GM18951 (cell line): ENCODE measurements around the gene KEL.

Experiments used
- POLR2A ChIP-seq: IDR thresholded peaks from 4 replicates; pipeline ENCODE4 v1.6.1; 2011; ENCODE audit warnings: mild to moderate bottlenecking; ENCODE audit not compliant: insufficient read length, insufficient read depth; ENCODE audit errors: extremely low read depth
- in situ Hi-C: fragments of 300-500 bp; cut with MboI; formaldehyde crosslinking; loops from one replicate; pipeline ENCODE4 v1.12.0; 2022; ENCODE audit warnings: low sequenced_read_pairs, mixed read lengths, inconsistent platforms; ENCODE audit not compliant: unreplicated experiment

KEL gene

GRCh38 chr7:142933624-142934023, 28.5 kb downstream of the KEL start, which contains the start of gene TRPV5:
Gene TRPV5, minus strand, starts transcription at chr7:142933746. Its CDS starts 287 bp downstream, at chr7:142933459.
- in situ Hi-C loops = no loop called here
- no peak for TF ChIP-seq POLR2A

GRCh38 chr7:142933092-142933475, 29.1 kb downstream of the KEL start:
- no peak for TF ChIP-seq POLR2A
- in situ Hi-C loops = no loop called here

GRCh38 chr7:142932386-142933091, 29.6 kb downstream of the KEL start:
- in situ Hi-C loops = no loop called here
- TF ChIP-seq POLR2A = no peak

- no peak for TF ChIP-seq POLR2A
- in situ Hi-C loops = no loop called here
Measured at GRCh38 chr7:142930126-142930730, 31.9 kb downstream of the KEL start.

GRCh38 chr7:142927949-142928348, 34.2 kb downstream of the KEL start:
- TF ChIP-seq POLR2A = no peak
- in situ Hi-C loops = no loop called here

- in situ Hi-C loops = no loop called here
- TF ChIP-seq POLR2A = no peak
Measured at GRCh38 chr7:142927085-142927745, 34.9 kb downstream of the KEL start.

- no peak for TF ChIP-seq POLR2A
- in situ Hi-C loops = no loop called here
Measured at GRCh38 chr7:142925413-142925812, 36.8 kb downstream of the KEL start.

GRCh38 chr7:142923391-142923790, 38.8 kb downstream of the KEL start:
- in situ Hi-C loops = no loop called here
- TF ChIP-seq POLR2A = no peak

GRCh38 chr7:142919656-142920055, 42.5 kb downstream of the KEL start:
- in situ Hi-C loops = no loop called here
- no peak for TF ChIP-seq POLR2A

- no peak for TF ChIP-seq POLR2A
- in situ Hi-C loops = no loop called here
Measured at GRCh38 chr7:142918901-142919300, 43.3 kb downstream of the KEL start.

- in situ Hi-C loops = no loop called here
Measured at GRCh38 chr7:142917447-142917846, 44.7 kb downstream of the KEL start.

GRCh38 chr7:142916508-142916907, 45.7 kb downstream of the KEL start:
- in situ Hi-C loops = no loop called here
- no peak for TF ChIP-seq POLR2A

More at GRCh38 chr7:142917447-142917846, 44.7 kb downstream of the KEL start:
- no peak for TF ChIP-seq POLR2A

- no peak for TF ChIP-seq POLR2A
- in situ Hi-C loops = no loop called here
Measured at GRCh38 chr7:142915315-142915714, 46.8 kb downstream of the KEL start.

- TF ChIP-seq POLR2A = no peak
- in situ Hi-C loops = no loop called here
Measured at GRCh38 chr7:142914121-142914520, 48.0 kb downstream of the KEL start.
